Endodermal cell (in vitro differentiated cells): ENCODE measurements around the gene CEPT1. TPM values are rescaled to one million over a fixed set of nuclear protein-coding genes. Genes with fewer than 3 reads are reported as not detected.
"Not testable (repeated sequence)": the region's sequence is repeated elsewhere in the genome, so short reads cannot be mapped to it uniquely, and the experiment has no call there.

Experiments
- DNase-seq: peaks from one replicate; pipeline ENCODE4 v3.0.0-alpha.2; 2017
- H3K27ac ChIP-seq: 2 replicates; pipeline ENCODE4 v1.5.1; 2013; ENCODE audit warnings: mild to moderate bottlenecking, low read depth, low read length, moderate library complexity
- H3K27me3 ChIP-seq: 2 replicates; pipeline ENCODE4 v1.6.1; 2013; ENCODE audit warnings: mild to moderate bottlenecking, low read length, moderate library complexity; ENCODE audit not compliant: insufficient read depth, control insufficient read depth, poor library complexity, severe bottlenecking
- H3K36me3 ChIP-seq: 2 replicates; pipeline ENCODE4 v1.7.0; 2013; ENCODE audit warnings: mild to moderate bottlenecking, low read length, moderate library complexity; ENCODE audit not compliant: control insufficient read depth, insufficient read depth
- H3K4me1 ChIP-seq: one replicate; pipeline ENCODE4 v1.7.0; 2013; ENCODE audit warnings: low read length; ENCODE audit not compliant: control insufficient read depth, insufficient read depth
- H3K4me3 ChIP-seq: 2 replicates; pipeline ENCODE4 v1.5.1; 2013; ENCODE audit warnings: mild to moderate bottlenecking, low read length, moderate library complexity
- H3K9ac ChIP-seq: 2 replicates; pipeline ENCODE4 v1.6.1; 2013; ENCODE audit warnings: mild to moderate bottlenecking, low read length, moderate library complexity; ENCODE audit not compliant: poor library complexity, severe bottlenecking; ENCODE audit errors: extremely low read depth
- H3K9me3 ChIP-seq: 2 replicates; pipeline ENCODE4 v1.6.1; 2013; ENCODE audit warnings: mild to moderate bottlenecking, low read length, moderate library complexity; ENCODE audit not compliant: control insufficient read depth
- H3K27ac Mint-ChIP-seq: 2 replicates; pipeline ENCODE4 v1.8.0; 2020; ENCODE audit warnings: mixed read lengths
- H3K27me3 Mint-ChIP-seq: 2 replicates; pipeline ENCODE4 v1.8.0; 2021; ENCODE audit warnings: mild to moderate bottlenecking, mixed read lengths; ENCODE audit not compliant: insufficient read depth
- H3K36me3 Mint-ChIP-seq: 2 replicates; pipeline ENCODE4 v1.8.0; 2020; ENCODE audit warnings: low read depth, mixed read lengths
- H3K4me1 Mint-ChIP-seq: 2 replicates; pipeline ENCODE4 v1.8.0; 2020; ENCODE audit warnings: mixed read lengths
- H3K4me3 Mint-ChIP-seq: 2 replicates; pipeline ENCODE4 v1.8.0; 2020; ENCODE audit warnings: mild to moderate bottlenecking, moderate library complexity, mixed read lengths
- H3K9me3 Mint-ChIP-seq: 2 replicates; pipeline ENCODE4 v1.8.0; 2020; ENCODE audit warnings: mild to moderate bottlenecking, mixed read lengths
- WGBS, 2 experiments: methylation state at CpG; one replicate each; pipeline versions ENCODE4 v1.1.5 to v1.1.7; 2013; ENCODE audit warnings: missing lambda C conversion rate in 2 of 2, mixed read lengths in 1 of 2; ENCODE audit not compliant: insufficient coverage in 1 of 2, insufficient read length in 1 of 2; 5-methylcytosine and 5-hydroxymethylcytosine counted together
- total RNA-seq, 2 donors: library from RNA; stranded (reverse); fragmentation: NEBNext Ultra II Directional in 1 of 2; extraction: Animal tissue kit (Norgen Biotek cat#: 25700) in 1 of 2; gene quantifications; 2 replicates in 1 of 2; 3 replicates in 1 of 2; pipeline ENCODE4 v1.2.1, GENCODE V29; 2021
- TF ChIP-seq, protein P1 (sequence below): fragments of 200-600 bp; sonication (generic); conservative IDR thresholded peaks from 2 replicates; pipeline ENCODE4 v1.5.0; 2021; ENCODE audit warnings: antibody characterized with exemption, mild to moderate bottlenecking

CEPT1 gene
- total RNA-seq, 2 donors from 2014 or later, result 28.0 to 33.3 TPM

DNA sequence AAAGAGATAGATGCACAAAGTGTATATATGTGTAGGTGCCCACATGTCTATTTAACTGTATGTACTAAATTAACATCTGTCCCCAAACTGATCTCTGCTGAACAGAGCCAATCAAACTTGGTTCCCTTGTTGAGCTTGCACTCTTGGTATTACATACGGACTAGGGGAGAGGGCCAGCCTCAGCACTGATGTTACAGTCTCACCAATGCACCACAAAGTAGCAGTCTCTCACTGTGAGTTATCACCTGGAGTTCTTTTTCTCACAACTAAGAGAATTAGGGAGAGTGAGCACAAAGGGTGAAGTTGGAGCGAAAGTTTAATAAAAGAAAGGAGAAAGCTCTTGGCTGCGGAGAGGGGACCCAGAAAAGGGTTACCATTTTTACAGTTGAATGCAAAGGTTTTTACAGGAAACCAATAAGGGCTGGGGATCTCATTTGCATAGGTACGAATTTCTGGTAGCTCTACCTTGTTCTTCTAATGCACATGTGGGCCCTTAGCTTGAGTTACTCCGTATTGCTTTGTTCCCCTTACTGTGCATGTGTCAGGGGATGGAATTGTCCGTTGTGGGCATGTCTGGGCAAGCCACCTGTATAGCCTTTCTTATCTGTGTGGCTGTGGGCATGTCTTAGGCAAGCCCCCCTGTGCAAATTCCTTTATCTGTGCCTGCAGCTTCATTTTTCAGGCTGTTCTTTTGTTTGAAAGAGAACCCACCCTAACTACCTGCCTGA is 74.2 kb downstream of the CEPT1 start:
- no peaks in the 10 kb centered on the region for H3K27me3 Mint-ChIP-seq

DNA sequence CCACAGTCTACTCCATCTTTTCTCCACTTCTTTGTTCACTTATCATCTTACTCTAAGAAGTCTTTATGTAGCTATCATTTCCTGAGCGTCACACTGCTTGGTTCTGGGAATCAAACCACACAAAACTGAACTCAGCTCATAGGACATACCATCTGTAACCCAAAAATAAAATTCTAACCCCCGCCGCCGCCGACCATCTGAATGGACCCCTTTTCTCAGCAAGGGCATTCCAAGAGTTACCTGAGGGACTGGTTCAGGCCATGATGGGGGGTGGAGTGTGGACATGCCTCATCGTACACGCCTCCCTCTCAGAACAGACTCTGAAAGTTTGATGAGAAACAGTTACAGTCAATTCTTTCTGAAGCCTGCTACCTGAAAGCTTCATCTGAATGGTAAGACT is 74.9 kb downstream of the CEPT1 start:
- H3K36me3 Mint-ChIP-seq, result no peaks in the 10 kb centered on the region
- Histone ChIP-seq H3K36me3 (no peaks in the 10 kb centered on the region), H3K4me3 (no peak overlapping the region), H3K9me3 (no peaks in the 10 kb centered on the region), H3K4me1 (peaks cover 21% of the 10 kb centered on the region), H3K27me3 (no peaks in the 10 kb centered on the region), H3K27ac (no peak overlapping the region), H3K9ac (no peak overlapping the region)
- H3K4me3 Mint-ChIP-seq, result no peak overlapping the region
- H3K4me1 Mint-ChIP-seq, result peaks cover 59% of the 10 kb centered on the region
- TF ChIP-seq, protein P1, sequence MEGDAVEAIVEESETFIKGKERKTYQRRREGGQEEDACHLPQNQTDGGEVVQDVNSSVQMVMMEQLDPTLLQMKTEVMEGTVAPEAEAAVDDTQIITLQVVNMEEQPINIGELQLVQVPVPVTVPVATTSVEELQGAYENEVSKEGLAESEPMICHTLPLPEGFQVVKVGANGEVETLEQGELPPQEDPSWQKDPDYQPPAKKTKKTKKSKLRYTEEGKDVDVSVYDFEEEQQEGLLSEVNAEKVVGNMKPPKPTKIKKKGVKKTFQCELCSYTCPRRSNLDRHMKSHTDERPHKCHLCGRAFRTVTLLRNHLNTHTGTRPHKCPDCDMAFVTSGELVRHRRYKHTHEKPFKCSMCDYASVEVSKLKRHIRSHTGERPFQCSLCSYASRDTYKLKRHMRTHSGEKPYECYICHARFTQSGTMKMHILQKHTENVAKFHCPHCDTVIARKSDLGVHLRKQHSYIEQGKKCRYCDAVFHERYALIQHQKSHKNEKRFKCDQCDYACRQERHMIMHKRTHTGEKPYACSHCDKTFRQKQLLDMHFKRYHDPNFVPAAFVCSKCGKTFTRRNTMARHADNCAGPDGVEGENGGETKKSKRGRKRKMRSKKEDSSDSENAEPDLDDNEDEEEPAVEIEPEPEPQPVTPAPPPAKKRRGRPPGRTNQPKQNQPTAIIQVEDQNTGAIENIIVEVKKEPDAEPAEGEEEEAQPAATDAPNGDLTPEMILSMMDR, result no peak
- H3K27ac Mint-ChIP-seq, result no peak overlapping the region
- no peak for DNase-seq
- H3K27me3 Mint-ChIP-seq, result no peaks in the 10 kb centered on the region
- H3K9me3 Mint-ChIP-seq, result no peaks in the 10 kb centered on the region
- WGBS, 2 experiments, result 90 to 95% methylated on average over 7 of the region's 7 CpGs

More for the DNA sequence above, 74.2 kb downstream of the CEPT1 start:
- WGBS, 2 experiments, result 86 to 93% methylated on average over 5 to 6 of the region's 6 CpGs
- H3K4me1 Mint-ChIP-seq, result peaks cover 56% of the 10 kb centered on the region
- Histone ChIP-seq H3K27ac (no peak overlapping the region), H3K9me3 (no peaks in the 10 kb centered on the region), H3K36me3 (no peaks in the 10 kb centered on the region), H3K9ac (no peak overlapping the region), H3K4me1 (peaks cover 18% of the 10 kb centered on the region), H3K4me3 (no peak overlapping the region), H3K27me3 (no peaks in the 10 kb centered on the region)
- no peak overlapping the region for H3K27ac Mint-ChIP-seq
- no peaks in the 10 kb centered on the region for H3K36me3 Mint-ChIP-seq
- TF ChIP-seq, protein P1, result no peak
- H3K9me3 Mint-ChIP-seq, result no peaks in the 10 kb centered on the region
- DNase-seq, result no peak
- no peak overlapping the region for H3K4me3 Mint-ChIP-seq

DNA sequence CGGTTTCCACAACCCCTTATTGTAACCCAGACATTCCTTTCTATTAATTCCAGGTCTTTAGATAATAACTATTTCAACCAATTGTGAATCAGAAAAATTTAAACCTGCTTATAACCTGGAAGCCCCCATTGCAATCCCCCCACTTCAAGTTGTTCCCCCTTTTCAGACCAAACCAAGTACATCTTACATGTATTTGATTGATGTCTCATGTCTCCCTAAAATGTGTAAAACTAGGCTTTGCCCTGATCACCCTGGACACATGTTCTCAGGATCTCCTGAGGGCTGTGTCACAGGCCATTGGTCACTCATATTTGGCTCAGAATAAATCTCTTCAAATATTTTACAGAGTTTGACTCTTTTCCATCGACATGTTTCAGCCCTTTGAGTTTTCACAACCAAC is 75.3 kb downstream of the CEPT1 start:
- peaks cover 25% of the 10 kb centered on the region for H3K4me1 ChIP-seq
- not testable (repeated sequence) for DNase-seq, H3K9ac ChIP-seq, H3K4me3 Mint-ChIP-seq, H3K27me3 ChIP-seq, H3K4me3 ChIP-seq, H3K9me3 ChIP-seq, H3K27ac Mint-ChIP-seq, H3K27ac ChIP-seq, H3K27me3 Mint-ChIP-seq, H3K36me3 Mint-ChIP-seq, H3K9me3 Mint-ChIP-seq, H3K36me3 ChIP-seq
- peaks cover 59% of the 10 kb centered on the region for H3K4me1 Mint-ChIP-seq
- 88 to 100% methylated on average over 1 to 2 of the region's 2 CpGs for WGBS, 2 experiments
